Thyroid gland (tissue), 4 donors: ENCODE measurements around the gene PRR13.

Experiments
- POLR2A ChIP-seq, 2 donors: fragments of 450-650 bp; IDR thresholded peaks; one replicate each; pipeline ENCODE4 v1.6.1; 2017; ENCODE audit warnings: antibody characterized with exemption in 2 of 2, mild to moderate bottlenecking in 2 of 2, moderate library complexity in 1 of 2
- TF ChIP-seq, protein P1 (sequence below), 6 experiments: fragments of 200-600 bp in 3 of 6; fragments of 450-650 bp in 3 of 6; sonication (generic) in 3 of 6; IDR thresholded peaks; one replicate each; pipeline ENCODE4 v1.5.1; 2016 to 2019; ENCODE audit warnings: antibody characterized with exemption in 6 of 6, mild to moderate bottlenecking in 2 of 6, inconsistent platforms in 1 of 6, moderate library complexity in 1 of 6

DNA sequence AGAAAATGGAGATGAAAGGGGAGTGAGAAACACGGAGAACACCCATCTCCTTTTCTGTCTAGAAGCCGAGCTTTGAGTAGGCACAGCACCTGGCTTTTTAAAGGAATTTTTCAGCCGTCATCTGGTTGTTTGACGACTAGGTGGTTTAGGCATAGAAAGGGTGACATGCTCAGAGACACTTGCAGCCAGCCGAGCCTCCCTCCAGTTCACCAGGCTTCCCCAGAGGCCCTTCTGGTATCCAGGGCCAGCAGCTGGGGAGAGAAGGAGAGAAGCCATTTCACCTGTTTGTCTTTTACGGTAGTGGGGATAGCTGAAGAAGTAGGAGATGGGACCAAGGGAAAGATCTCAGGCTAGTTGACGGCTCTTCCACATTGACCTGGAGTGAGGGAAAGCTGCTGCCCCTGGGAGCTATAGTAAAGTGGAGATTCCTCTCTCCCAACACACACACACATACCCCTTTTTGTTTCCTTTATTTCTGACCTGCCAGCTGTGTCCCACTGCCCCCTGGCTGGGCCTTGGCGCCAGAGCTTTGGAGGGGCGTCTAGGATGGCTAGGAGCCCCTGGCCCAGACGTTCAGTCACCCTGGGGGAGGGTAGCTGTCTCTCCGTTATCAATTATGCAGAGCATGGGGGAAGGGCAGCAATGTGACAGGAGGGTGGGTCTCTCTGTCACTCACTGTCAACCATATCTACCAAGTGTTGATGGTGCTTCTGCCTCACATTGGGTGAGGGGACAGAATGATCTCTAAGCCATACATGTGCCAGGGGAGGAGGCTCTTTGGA, 52.3 kb downstream of the PRR13 start:
- TF ChIP-seq POLR2A (IDR thresholded peaks at IDR 0.05): no peak
- TF ChIP-seq, protein P1, sequence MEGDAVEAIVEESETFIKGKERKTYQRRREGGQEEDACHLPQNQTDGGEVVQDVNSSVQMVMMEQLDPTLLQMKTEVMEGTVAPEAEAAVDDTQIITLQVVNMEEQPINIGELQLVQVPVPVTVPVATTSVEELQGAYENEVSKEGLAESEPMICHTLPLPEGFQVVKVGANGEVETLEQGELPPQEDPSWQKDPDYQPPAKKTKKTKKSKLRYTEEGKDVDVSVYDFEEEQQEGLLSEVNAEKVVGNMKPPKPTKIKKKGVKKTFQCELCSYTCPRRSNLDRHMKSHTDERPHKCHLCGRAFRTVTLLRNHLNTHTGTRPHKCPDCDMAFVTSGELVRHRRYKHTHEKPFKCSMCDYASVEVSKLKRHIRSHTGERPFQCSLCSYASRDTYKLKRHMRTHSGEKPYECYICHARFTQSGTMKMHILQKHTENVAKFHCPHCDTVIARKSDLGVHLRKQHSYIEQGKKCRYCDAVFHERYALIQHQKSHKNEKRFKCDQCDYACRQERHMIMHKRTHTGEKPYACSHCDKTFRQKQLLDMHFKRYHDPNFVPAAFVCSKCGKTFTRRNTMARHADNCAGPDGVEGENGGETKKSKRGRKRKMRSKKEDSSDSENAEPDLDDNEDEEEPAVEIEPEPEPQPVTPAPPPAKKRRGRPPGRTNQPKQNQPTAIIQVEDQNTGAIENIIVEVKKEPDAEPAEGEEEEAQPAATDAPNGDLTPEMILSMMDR (IDR thresholded peaks at IDR 0.05): no peak
